HG03097 (cell line): ENCODE results near the gene TNS1.

ENCODE experiments used
- ATAC-seq: cut with Tn5 transposase; IDR thresholded peaks from one replicate; pipeline ENCODE4 v1.9.1; 2021; ENCODE audit not compliant: unreplicated experiment, low FRiP score

The TNS1 gene

GRCh38 chr2:217761645-217762277 is 241.0 kb downstream of the TNS1 start:
- ATAC-seq, result no peak

GRCh38 chr2:217759991-217760390 is 242.8 kb downstream of the TNS1 start:
- ATAC-seq, result no peak

GRCh38 chr2:217757108-217757463 is 245.7 kb downstream of the TNS1 start:
- no peak for ATAC-seq

- ATAC-seq, result no peak
Measured at GRCh38 chr2:217756375-217757107, 246.3 kb downstream of the TNS1 start.

GRCh38 chr2:217755027-217755745 is 247.6 kb downstream of the TNS1 start:
- ATAC-seq, result no peak

- ATAC-seq, result no peak
Measured at GRCh38 chr2:217753460-217754200, 249.2 kb downstream of the TNS1 start.

GRCh38 chr2:217752714-217753459 is 249.9 kb downstream of the TNS1 start:
- ATAC-seq, result no peak

- no peak for ATAC-seq
Measured at GRCh38 chr2:217751952-217752351, 250.8 kb downstream of the TNS1 start.

GRCh38 chr2:217751192-217751591 is 251.6 kb downstream of the TNS1 start:
- no peak for ATAC-seq
